ENCODE measurements around the gene U2SURP.
"Not testable (repeated sequence)": the region's sequence is repeated elsewhere in the genome, so short reads cannot be mapped to it uniquely, and the experiment has no call there.

The U2SURP gene

GRCh38 chr3:143024351-143024960 lies 23.1 kb downstream of the U2SURP start:
- H3K4me3 ChIP-seq (ENCODE audit: low read length), result no peak overlapping the region
- H3K27ac ChIP-seq (ENCODE audit: low read depth, low read length), result no peak overlapping the region
- no peaks in the 10 kb centered on the region for H3K9me3 ChIP-seq (ENCODE audit: control insufficient read depth, insufficient read depth, low read length)
- H3K9me2 ChIP-seq (replicated peaks; ENCODE audit: control insufficient read depth, low read length), result no peaks in the 10 kb centered on the region
- no peaks in the 10 kb centered on the region for H4K20me1 ChIP-seq (ENCODE audit: control insufficient read depth, insufficient read depth, low read depth, low read length)
- TF ChIP-seq EZH2phosphoT487 (IDR thresholded peaks at IDR 0.05; ENCODE audit: borderline replicate concordance, low read length) (no peak), CTCF (IDR thresholded peaks at IDR 0.05; ENCODE audit: low read depth, low read length, poor library complexity, severe bottlenecking) (no peak)
- no peaks in the 10 kb centered on the region for H3K4me1 ChIP-seq (ENCODE audit: control insufficient read depth, low read length)
- H3K27me3 ChIP-seq (ENCODE audit: control insufficient read depth, low read length), result no peaks in the 10 kb centered on the region
- no peak overlapping the region for H3K4me2 ChIP-seq (ENCODE audit: low read length)
- H3F3A ChIP-seq (ENCODE audit: control insufficient read depth, insufficient read depth), result 0 out of 2 replicates have a peak, but pooled peaks cover 3% of the 10 kb centered on the region
- peaks cover 98% of the 10 kb centered on the region for H3K36me3 ChIP-seq (ENCODE audit: control insufficient read depth, low read length)
- peaks cover 17% of the 10 kb centered on the region for H3K79me2 ChIP-seq (ENCODE audit: control insufficient read depth, low read length)

- Histone ChIP-seq H3K9me2 (replicated peaks; ENCODE audit: control insufficient read depth, low read length) (no peaks in the 10 kb centered on the region), H4K20me1 (ENCODE audit: control insufficient read depth, insufficient read depth, low read depth, low read length) (no peaks in the 10 kb centered on the region), H3K4me1 (ENCODE audit: control insufficient read depth, low read length) (no peaks in the 10 kb centered on the region), H3K9me3 (ENCODE audit: control insufficient read depth, insufficient read depth, low read length) (no peaks in the 10 kb centered on the region), H3K27ac (ENCODE audit: low read depth, low read length) (no peak overlapping the region), H3K36me3 (ENCODE audit: control insufficient read depth, low read length) (peaks cover 98% of the 10 kb centered on the region), H3F3A (ENCODE audit: control insufficient read depth, insufficient read depth) (peaks cover 10% of the 10 kb centered on the region), H3K4me2 (ENCODE audit: low read length) (no peak overlapping the region), H3K4me3 (ENCODE audit: low read length) (no peak overlapping the region), H3K79me2 (ENCODE audit: control insufficient read depth, low read length) (peaks cover 12% of the 10 kb centered on the region), H3K27me3 (ENCODE audit: control insufficient read depth, low read length) (no peaks in the 10 kb centered on the region)
- TF ChIP-seq EZH2phosphoT487 (IDR thresholded peaks at IDR 0.05; ENCODE audit: borderline replicate concordance, low read length) (no peak), CTCF (IDR thresholded peaks at IDR 0.05; ENCODE audit: low read depth, low read length, poor library complexity, severe bottlenecking) (no peak)
Measured at GRCh38 chr3:143031327-143031726, 30.0 kb downstream of the U2SURP start.

- not testable (repeated sequence) for H3K9me3 ChIP-seq (ENCODE audit: control insufficient read depth, insufficient read depth, low read length); H3K9me2 ChIP-seq (replicated peaks; ENCODE audit: control insufficient read depth, low read length); H4K20me1 ChIP-seq (ENCODE audit: control insufficient read depth, insufficient read depth, low read depth, low read length); H3K4me2 ChIP-seq (ENCODE audit: low read length); H3K27ac ChIP-seq (ENCODE audit: low read depth, low read length); H3K4me3 ChIP-seq (ENCODE audit: low read length); H3K27me3 ChIP-seq (ENCODE audit: control insufficient read depth, low read length); H3K4me1 ChIP-seq (ENCODE audit: control insufficient read depth, low read length)
- peaks cover 98% of the 10 kb centered on the region for H3K36me3 ChIP-seq (ENCODE audit: control insufficient read depth, low read length)
- peaks cover 12% of the 10 kb centered on the region for H3K79me2 ChIP-seq (ENCODE audit: control insufficient read depth, low read length)
- H3F3A ChIP-seq (ENCODE audit: control insufficient read depth, insufficient read depth), result peaks cover 12% of the 10 kb centered on the region
Measured at GRCh38 chr3:143031796-143032387, 30.5 kb downstream of the U2SURP start.

- Histone ChIP-seq H3K27me3 (ENCODE audit: control insufficient read depth, low read length) (no peaks in the 10 kb centered on the region), H3K27ac (ENCODE audit: low read depth, low read length) (no peak overlapping the region), H4K20me1 (ENCODE audit: control insufficient read depth, insufficient read depth, low read depth, low read length) (no peaks in the 10 kb centered on the region), H3K79me2 (ENCODE audit: control insufficient read depth, low read length) (peaks cover 19% of the 10 kb centered on the region), H3K4me3 (ENCODE audit: low read length) (no peak overlapping the region), H3F3A (ENCODE audit: control insufficient read depth, insufficient read depth) (peaks cover 22% of the 10 kb centered on the region), H3K9me2 (replicated peaks; ENCODE audit: control insufficient read depth, low read length) (no peaks in the 10 kb centered on the region), H3K36me3 (ENCODE audit: control insufficient read depth, low read length) (peaks cover 97% of the 10 kb centered on the region), H3K9me3 (ENCODE audit: control insufficient read depth, insufficient read depth, low read length) (no peaks in the 10 kb centered on the region), H3K4me1 (ENCODE audit: control insufficient read depth, low read length) (no peaks in the 10 kb centered on the region), H3K4me2 (ENCODE audit: low read length) (no peak overlapping the region)
- TF ChIP-seq EZH2phosphoT487 (IDR thresholded peaks at IDR 0.05; ENCODE audit: borderline replicate concordance, low read length), result no peak
- TF ChIP-seq CTCF (IDR thresholded peaks at IDR 0.05; ENCODE audit: low read depth, low read length, poor library complexity, severe bottlenecking), result no peak
Measured at GRCh38 chr3:143035466-143036211, 34.3 kb downstream of the U2SURP start.

Measured in DOHH2 (cell line).